GM21786 (cell line): ENCODE data around the gene PRUNE2.
"Not testable (repeated sequence)": the region's sequence is repeated elsewhere in the genome, so short reads cannot be mapped to it uniquely, and the experiment has no call there.

Experiments used
- ATAC-seq: cut with Tn5 transposase; IDR thresholded peaks from one replicate; pipeline ENCODE4 v1.9.1; 2021; ENCODE audit not compliant: unreplicated experiment

PRUNE2 gene

GRCh38 chr9:76873056-76873792 is 32.7 kb downstream of the PRUNE2 start:
- ATAC-seq = no peak

GRCh38 chr9:76868897-76869296 is 37.0 kb downstream of the PRUNE2 start:
- no peak for ATAC-seq

GRCh38 chr9:76866689-76867088 is 39.2 kb downstream of the PRUNE2 start:
- ATAC-seq = no peak

- no peak for ATAC-seq
Measured at GRCh38 chr9:76863832-76864231, 42.1 kb downstream of the PRUNE2 start.

GRCh38 chr9:76859860-76860259 is 46.1 kb downstream of the PRUNE2 start:
- no peak for ATAC-seq

GRCh38 chr9:76858248-76858647 is 47.7 kb downstream of the PRUNE2 start:
- ATAC-seq = not testable (repeated sequence)

- no peak for ATAC-seq
Measured at GRCh38 chr9:76856016-76856415, 49.9 kb downstream of the PRUNE2 start.

GRCh38 chr9:76855015-76855414 is 50.9 kb downstream of the PRUNE2 start:
- no peak for ATAC-seq

- no peak for ATAC-seq
Measured at GRCh38 chr9:76852026-76852425, 53.9 kb downstream of the PRUNE2 start.

- no peak for ATAC-seq
Measured at GRCh38 chr9:76846297-76846696, 59.6 kb downstream of the PRUNE2 start.

- no peak for ATAC-seq
Measured at GRCh38 chr9:76845254-76845653, 60.7 kb downstream of the PRUNE2 start.

- no peak for ATAC-seq
Measured at GRCh38 chr9:76835571-76836283, 70.2 kb downstream of the PRUNE2 start.

- ATAC-seq = no peak
Measured at GRCh38 chr9:76828447-76828846, 77.5 kb downstream of the PRUNE2 start.

GRCh38 chr9:76827296-76828080 is 78.4 kb downstream of the PRUNE2 start:
- ATAC-seq = no peak

- no peak for ATAC-seq
Measured at GRCh38 chr9:76820431-76820830, 85.5 kb downstream of the PRUNE2 start.

GRCh38 chr9:76818271-76818670 is 87.6 kb downstream of the PRUNE2 start:
- ATAC-seq = no peak

- ATAC-seq = no peak
Measured at GRCh38 chr9:76817489-76817888, 88.4 kb downstream of the PRUNE2 start.

- no peak for ATAC-seq
Measured at GRCh38 chr9:76812591-76812990, 93.3 kb downstream of the PRUNE2 start.

GRCh38 chr9:76810377-76810957 is 95.4 kb downstream of the PRUNE2 start:
- ATAC-seq = peak; percentile 88

GRCh38 chr9:76808636-76809035 is 97.3 kb downstream of the PRUNE2 start:
- ATAC-seq = no peak

- no peak for ATAC-seq
Measured at GRCh38 chr9:76803762-76804161, 102.2 kb downstream of the PRUNE2 start.
